NB4 (cell line): ENCODE data around the gene FGF12.

Experiments
- DNase-seq: peaks from one replicate; pipeline ENCODE4 v3.0.0; 2010; ENCODE audit warnings: low read depth
- H3K4me3 ChIP-seq: one replicate; pipeline ENCODE4 v1.5.1; 2011; ENCODE audit warnings: mild to moderate bottlenecking, low read depth, low read length, moderate library complexity
- MYC ChIP-seq: IDR thresholded peaks from 2 replicates; pipeline ENCODE4 v1.6.1; 2011; ENCODE audit warnings: low read depth, low read length
- POLR2A ChIP-seq: IDR thresholded peaks from 2 replicates; pipeline ENCODE4 v1.6.1; 2011; ENCODE audit warnings: mild to moderate bottlenecking; ENCODE audit not compliant: insufficient read length; ENCODE audit errors: extremely low read depth
- TF ChIP-seq, protein P1 (sequence below): IDR thresholded peaks from one replicate; pipeline ENCODE4 v1.5.1; 2012; ENCODE audit warnings: low read depth, low read length
- TF ChIP-seq, protein P2 (sequence below): IDR thresholded peaks from 2 replicates; pipeline ENCODE4 v1.6.1; 2011; ENCODE audit warnings: low read depth, low read length

The FGF12 gene

DNA sequence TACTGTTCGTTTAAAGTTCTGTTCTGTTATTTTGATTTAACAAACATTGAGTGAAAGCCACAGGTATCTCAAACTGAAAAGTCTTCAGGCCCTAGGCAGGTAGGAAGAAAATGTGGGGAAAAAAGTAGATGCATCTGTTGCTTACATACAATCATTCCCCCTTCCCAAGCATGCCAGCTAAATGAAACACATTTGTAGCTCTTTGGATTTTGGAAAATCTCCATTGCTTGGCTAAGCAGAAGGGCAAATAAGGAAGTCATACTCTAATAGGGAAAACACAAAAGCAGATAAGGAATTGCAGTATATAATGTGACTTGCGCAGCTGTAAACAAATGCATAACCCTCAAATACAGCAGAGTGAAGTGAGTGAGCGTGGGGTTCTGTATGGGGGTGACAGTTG lies 375.9 kb downstream of the FGF12 start:
- DNase-seq: no peak
- H3K4me3 ChIP-seq: no peak overlapping the region
- TF ChIP-seq, protein P1, sequence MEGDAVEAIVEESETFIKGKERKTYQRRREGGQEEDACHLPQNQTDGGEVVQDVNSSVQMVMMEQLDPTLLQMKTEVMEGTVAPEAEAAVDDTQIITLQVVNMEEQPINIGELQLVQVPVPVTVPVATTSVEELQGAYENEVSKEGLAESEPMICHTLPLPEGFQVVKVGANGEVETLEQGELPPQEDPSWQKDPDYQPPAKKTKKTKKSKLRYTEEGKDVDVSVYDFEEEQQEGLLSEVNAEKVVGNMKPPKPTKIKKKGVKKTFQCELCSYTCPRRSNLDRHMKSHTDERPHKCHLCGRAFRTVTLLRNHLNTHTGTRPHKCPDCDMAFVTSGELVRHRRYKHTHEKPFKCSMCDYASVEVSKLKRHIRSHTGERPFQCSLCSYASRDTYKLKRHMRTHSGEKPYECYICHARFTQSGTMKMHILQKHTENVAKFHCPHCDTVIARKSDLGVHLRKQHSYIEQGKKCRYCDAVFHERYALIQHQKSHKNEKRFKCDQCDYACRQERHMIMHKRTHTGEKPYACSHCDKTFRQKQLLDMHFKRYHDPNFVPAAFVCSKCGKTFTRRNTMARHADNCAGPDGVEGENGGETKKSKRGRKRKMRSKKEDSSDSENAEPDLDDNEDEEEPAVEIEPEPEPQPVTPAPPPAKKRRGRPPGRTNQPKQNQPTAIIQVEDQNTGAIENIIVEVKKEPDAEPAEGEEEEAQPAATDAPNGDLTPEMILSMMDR: no peak
- TF ChIP-seq, protein P2, sequence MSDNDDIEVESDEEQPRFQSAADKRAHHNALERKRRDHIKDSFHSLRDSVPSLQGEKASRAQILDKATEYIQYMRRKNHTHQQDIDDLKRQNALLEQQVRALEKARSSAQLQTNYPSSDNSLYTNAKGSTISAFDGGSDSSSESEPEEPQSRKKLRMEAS: no peak
- no peak for TF ChIP-seq POLR2A
- TF ChIP-seq MYC: no peak

DNA sequence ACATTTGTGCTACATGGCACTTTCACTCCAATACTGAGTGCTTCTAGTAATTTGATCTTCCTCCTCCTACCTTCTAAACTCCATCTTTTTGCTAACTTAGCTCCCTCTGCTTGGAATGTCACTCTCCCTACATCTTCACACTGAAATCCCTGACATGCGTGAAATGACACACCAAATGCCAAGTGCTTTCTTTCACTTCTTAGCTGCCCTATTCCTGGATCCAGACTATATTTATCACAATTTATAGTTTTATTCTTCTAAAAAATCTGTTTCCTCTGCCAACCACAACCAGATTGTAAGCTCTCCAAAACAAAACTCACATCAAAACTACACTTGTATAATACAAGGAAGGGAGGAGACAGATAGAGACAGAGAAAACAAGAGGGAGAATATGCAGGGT lies 387.3 kb downstream of the FGF12 start:
- DNase-seq: no peak
- TF ChIP-seq, protein P2: no peak
- TF ChIP-seq, protein P1: no peak
- TF ChIP-seq MYC (no peak), POLR2A (no peak)
- no peak overlapping the region for H3K4me3 ChIP-seq

DNA sequence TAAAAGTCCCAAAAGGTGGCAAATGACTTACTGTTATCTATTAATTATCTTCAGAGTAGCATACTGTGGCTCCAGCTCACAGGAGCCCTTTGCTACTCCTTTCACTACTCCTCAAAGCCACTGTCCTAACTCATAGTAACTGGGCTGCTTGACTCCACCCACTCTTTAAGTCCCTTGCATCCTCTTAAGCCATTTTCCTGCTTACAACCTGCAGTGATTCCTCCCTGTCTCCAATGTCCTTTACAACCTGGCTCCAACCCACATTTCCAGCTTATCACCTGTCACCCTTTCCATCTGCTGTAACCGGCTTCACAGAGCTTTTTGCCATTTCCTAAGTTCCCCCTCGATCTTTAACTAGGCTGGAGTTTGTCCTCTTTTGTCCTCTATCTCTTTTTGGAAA lies 388.1 kb downstream of the FGF12 start:
- DNase-seq: no peak
- TF ChIP-seq POLR2A (no peak), MYC (no peak)
- TF ChIP-seq, protein P1: no peak
- TF ChIP-seq, protein P2: no peak
- no peak overlapping the region for H3K4me3 ChIP-seq

DNA sequence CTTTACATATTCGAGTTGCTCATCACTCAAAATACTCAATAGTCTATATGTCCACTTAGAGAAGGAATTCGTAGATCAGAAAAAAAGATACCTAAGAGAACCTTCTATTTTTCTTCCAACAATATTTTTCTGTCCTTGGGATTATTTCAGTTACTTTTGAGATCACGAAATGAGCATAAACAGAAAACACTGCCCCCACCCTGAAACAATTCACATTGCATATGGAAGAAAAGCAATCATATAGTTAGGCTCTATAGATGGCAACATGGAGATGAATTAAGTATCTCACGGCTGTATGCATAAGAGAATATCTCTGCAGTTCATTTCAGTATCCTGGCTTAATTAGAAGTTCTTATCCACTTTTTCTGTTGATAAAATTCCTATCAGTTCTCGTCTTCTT lies 391.1 kb downstream of the FGF12 start:
- no peak overlapping the region for H3K4me3 ChIP-seq
- TF ChIP-seq, protein P2: no peak
- no peak for TF ChIP-seq MYC
- TF ChIP-seq, protein P1: no peak
- TF ChIP-seq POLR2A: no peak
- no peak for DNase-seq

DNA sequence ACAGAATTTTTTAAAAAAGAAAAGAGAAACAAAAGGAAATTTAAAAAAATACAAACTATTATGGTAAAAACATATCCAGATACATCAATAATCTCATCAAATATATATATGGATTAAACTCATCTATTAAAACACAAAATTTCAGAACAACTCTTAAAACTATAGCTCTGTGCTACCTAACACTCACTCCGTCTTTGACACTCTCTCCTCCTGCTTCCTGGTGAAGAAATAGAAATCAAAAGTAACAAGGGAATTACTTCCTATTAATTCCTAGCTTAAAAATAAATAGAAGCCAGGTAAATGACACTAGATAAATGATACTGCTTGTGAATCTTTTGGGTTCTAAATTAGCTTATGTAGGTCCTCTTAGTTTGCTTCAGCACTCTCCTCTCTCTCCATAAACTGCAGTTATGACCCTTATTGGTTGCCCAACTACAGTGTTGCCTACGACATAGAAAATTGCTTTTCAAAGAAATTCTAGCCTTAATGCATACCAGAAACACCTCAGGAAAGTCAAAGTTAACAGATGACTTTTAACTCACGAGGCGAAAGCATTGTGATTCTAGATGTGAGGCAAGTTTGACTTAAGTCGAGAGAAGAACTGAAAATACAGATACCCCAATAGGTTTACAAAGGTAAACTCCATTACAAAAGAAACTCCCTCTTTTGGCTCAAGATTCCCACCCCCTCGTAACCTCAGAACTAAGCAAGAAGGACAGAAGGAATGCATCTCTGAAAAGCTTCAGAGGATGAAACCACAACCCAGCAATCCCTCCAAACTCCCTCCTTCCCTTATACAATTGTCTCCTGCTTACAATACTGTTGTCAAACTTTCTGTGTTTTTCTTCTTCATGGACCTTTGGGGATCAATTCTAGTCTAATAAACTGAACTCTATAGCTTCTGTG lies 394.7 kb downstream of the FGF12 start:
- TF ChIP-seq POLR2A (no peak), MYC (no peak)
- TF ChIP-seq, protein P1: no peak
- TF ChIP-seq, protein P2: no peak
- no peak overlapping the region for H3K4me3 ChIP-seq
- no peak for DNase-seq
